Keratinocyte (primary cell): ENCODE measurements around the gene LRRC15.

Experiments
- CTCF ChIP-seq, 3 experiments: IDR thresholded peaks in 1 of 3; conservative IDR thresholded peaks in 1 of 3; optimal IDR thresholded peaks in 1 of 3; 2 replicates in 2 of 3; 3 replicates in 1 of 3; pipeline versions ENCODE3 to v1.5.1; 2011; ENCODE audit warnings: low read length in 3 of 3, mild to moderate bottlenecking in 3 of 3, moderate library complexity in 2 of 3, control low read depth in 1 of 3, inconsistent platforms in 1 of 3; ENCODE audit not compliant: insufficient read depth in 2 of 3; ENCODE audit errors: extremely low read depth in 1 of 3
- EZH2 ChIP-seq: IDR thresholded peaks from one replicate; pipeline ENCODE4 v1.6.1; 2012; ENCODE audit warnings: inconsistent platforms, mild to moderate bottlenecking, low read length, moderate library complexity

GRCh38 chr3:194308601-194309449 lies 60.7 kb downstream of the LRRC15 start:
- TF ChIP-seq CTCF (optimal IDR thresholded peaks at IDR 0.05 in 1 of 3, IDR thresholded peaks at IDR 0.05 in 1 of 3, conservative IDR thresholded peaks at IDR 0.05 in 1 of 3; ENCODE audit: extremely low read depth in 1 of 3, insufficient read depth in 2 of 3, low read length in 3 of 3) (no peak), EZH2 (no peak)
